Chondrocyte (in vitro differentiated cells): ENCODE data around the gene PCDHB2. TPM values are rescaled to one million over a fixed set of nuclear protein-coding genes. Genes with fewer than 3 reads are reported as not detected.
"Not testable (repeated sequence)": the region's sequence is repeated elsewhere in the genome, so short reads cannot be mapped to it uniquely, and the experiment has no call there.

ENCODE experiments used
- DNase-seq: peaks from one replicate; pipeline ENCODE4 v3.0.0; 2021; ENCODE audit warnings: mixed read lengths, low spot score
- H3K27ac Mint-ChIP-seq: one replicate; pipeline ENCODE4 v1.8.0; 2021; ENCODE audit warnings: mild to moderate bottlenecking, moderate library complexity, mixed read lengths; ENCODE audit not compliant: unreplicated experiment
- H3K27me3 Mint-ChIP-seq: 2 replicates; pipeline ENCODE4 v1.8.0; 2021; ENCODE audit warnings: low read depth, mixed read lengths
- H3K36me3 Mint-ChIP-seq: 2 replicates; pipeline ENCODE4 v1.8.0; 2021; ENCODE audit warnings: low read depth, mixed read lengths
- H3K4me1 Mint-ChIP-seq: 2 replicates; pipeline ENCODE4 v1.8.0; 2021; ENCODE audit warnings: low read depth, mild to moderate bottlenecking, mixed read lengths
- H3K4me3 Mint-ChIP-seq: one replicate; pipeline ENCODE4 v1.8.0; 2021; ENCODE audit warnings: mild to moderate bottlenecking, moderate library complexity, mixed read lengths; ENCODE audit not compliant: unreplicated experiment
- H3K9me3 Mint-ChIP-seq: 2 replicates; pipeline ENCODE4 v1.8.0; 2021; ENCODE audit warnings: low read depth, mixed read lengths
- total RNA-seq: library from RNA; stranded (reverse); gene quantifications from 3 replicates; pipeline ENCODE4 v1.2.1, GENCODE V29; 2021
- TF ChIP-seq, protein P1 (sequence below): fragments of 200-600 bp; sonication (generic); IDR thresholded peaks from 2 replicates; pipeline ENCODE4 v1.5.0; 2021; ENCODE audit warnings: antibody characterized with exemption, mild to moderate bottlenecking, moderate library complexity

PCDHB2 gene
- total RNA-seq, 1 donor from 2014 or later = 60.5 TPM

- H3K4me1 Mint-ChIP-seq = no peaks in the 10 kb centered on the region
- TF ChIP-seq, protein P1, sequence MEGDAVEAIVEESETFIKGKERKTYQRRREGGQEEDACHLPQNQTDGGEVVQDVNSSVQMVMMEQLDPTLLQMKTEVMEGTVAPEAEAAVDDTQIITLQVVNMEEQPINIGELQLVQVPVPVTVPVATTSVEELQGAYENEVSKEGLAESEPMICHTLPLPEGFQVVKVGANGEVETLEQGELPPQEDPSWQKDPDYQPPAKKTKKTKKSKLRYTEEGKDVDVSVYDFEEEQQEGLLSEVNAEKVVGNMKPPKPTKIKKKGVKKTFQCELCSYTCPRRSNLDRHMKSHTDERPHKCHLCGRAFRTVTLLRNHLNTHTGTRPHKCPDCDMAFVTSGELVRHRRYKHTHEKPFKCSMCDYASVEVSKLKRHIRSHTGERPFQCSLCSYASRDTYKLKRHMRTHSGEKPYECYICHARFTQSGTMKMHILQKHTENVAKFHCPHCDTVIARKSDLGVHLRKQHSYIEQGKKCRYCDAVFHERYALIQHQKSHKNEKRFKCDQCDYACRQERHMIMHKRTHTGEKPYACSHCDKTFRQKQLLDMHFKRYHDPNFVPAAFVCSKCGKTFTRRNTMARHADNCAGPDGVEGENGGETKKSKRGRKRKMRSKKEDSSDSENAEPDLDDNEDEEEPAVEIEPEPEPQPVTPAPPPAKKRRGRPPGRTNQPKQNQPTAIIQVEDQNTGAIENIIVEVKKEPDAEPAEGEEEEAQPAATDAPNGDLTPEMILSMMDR = no peak
- no peaks in the 10 kb centered on the region for H3K27me3 Mint-ChIP-seq
- H3K27ac Mint-ChIP-seq = no peak overlapping the region
- peaks cover 48% of the 10 kb centered on the region for H3K36me3 Mint-ChIP-seq
- no peak for DNase-seq
- no peak overlapping the region for H3K4me3 Mint-ChIP-seq
- H3K9me3 Mint-ChIP-seq = peaks cover 62% of the 10 kb centered on the region
Observed at GRCh38 chr5:141105350-141105749, 10.9 kb downstream of the PCDHB2 start.

- no peak for DNase-seq
- Mint-ChIP-seq H3K9me3 (peaks cover 54% of the 10 kb centered on the region), H3K27me3 (no peaks in the 10 kb centered on the region), H3K27ac (no peak overlapping the region), H3K4me3 (no peak overlapping the region), H3K36me3 (peaks cover 44% of the 10 kb centered on the region), H3K4me1 (no peaks in the 10 kb centered on the region)
- TF ChIP-seq, protein P1 = no peak
Observed at GRCh38 chr5:141119250-141119649, 24.8 kb downstream of the PCDHB2 start.

GRCh38 chr5:141121563-141121962 lies 27.1 kb downstream of the PCDHB2 start, which contains the start of gene PCDHB4:
Gene PCDHB4, plus strand, starts transcription at chr5:141121818. Its CDS starts 181 bp downstream, at chr5:141121999.
- H3K27ac Mint-ChIP-seq = no peak within 1 kb of the TSS
- H3K9me3 Mint-ChIP-seq = peaks cover 38% of the 10 kb centered on the region
- no peak within 1 kb of the TSS for H3K4me3 Mint-ChIP-seq
- H3K36me3 Mint-ChIP-seq = peaks cover 28% of the 10 kb centered on the region
- no peak for DNase-seq
- TF ChIP-seq, protein P1 = peak; percentile 21
- no peaks in the 10 kb centered on the region for H3K27me3 Mint-ChIP-seq
- no peaks in the 10 kb centered on the region for H3K4me1 Mint-ChIP-seq

- Mint-ChIP-seq H3K27me3 (no peaks in the 10 kb centered on the region), H3K4me1 (no peaks in the 10 kb centered on the region), H3K36me3 (peaks cover 25% of the 10 kb centered on the region), H3K9me3 (peaks cover 36% of the 10 kb centered on the region), H3K4me3 (no peak overlapping the region), H3K27ac (no peak overlapping the region)
- TF ChIP-seq, protein P1 = no peak
- DNase-seq = no peak
Observed at GRCh38 chr5:141121985-141122384, 27.6 kb downstream of the PCDHB2 start.

- H3K9me3 Mint-ChIP-seq = peaks cover 41% of the 10 kb centered on the region
- not testable (repeated sequence) for H3K27me3 Mint-ChIP-seq, H3K27ac Mint-ChIP-seq, H3K4me3 Mint-ChIP-seq, DNase-seq, H3K4me1 Mint-ChIP-seq
- peaks cover 28% of the 10 kb centered on the region for H3K36me3 Mint-ChIP-seq
Observed at GRCh38 chr5:141123396-141124135, 29.2 kb downstream of the PCDHB2 start.

GRCh38 chr5:141127305-141127704 lies 32.9 kb downstream of the PCDHB2 start:
- TF ChIP-seq, protein P1 = no peak
- H3K4me3 Mint-ChIP-seq = no peak overlapping the region
- no peaks in the 10 kb centered on the region for H3K27me3 Mint-ChIP-seq
- H3K36me3 Mint-ChIP-seq = peaks cover 35% of the 10 kb centered on the region
- DNase-seq = no peak
- peaks cover 45% of the 10 kb centered on the region for H3K9me3 Mint-ChIP-seq
- no peak overlapping the region for H3K27ac Mint-ChIP-seq
- no peaks in the 10 kb centered on the region for H3K4me1 Mint-ChIP-seq
